ENCODE results near the gene VWF. TPM values are rescaled to one million over a fixed set of nuclear protein-coding genes. Genes with fewer than 3 reads are reported as not detected.

Gene VWF
- total RNA-seq, 4 donors from 2014 or later: 78.8 to 118 (median 101) TPM

GRCh38 chr12:6090803-6091202, 33.7 kb downstream of the VWF start:
- H3K27ac ChIP-seq: peak overlapping the region in 3 of 4 donors; percentile 31 to 59 (median 41)
- no peak for DNase-seq
- no peaks in the 10 kb centered on the region for H3K27me3 ChIP-seq
- no peaks in the 10 kb centered on the region for H3K9me3 ChIP-seq
- peak; percentile 24 to 50 for ATAC-seq
- peaks cover 3 to 24% of the 10 kb centered on the region in 2 donors for H3K4me1 ChIP-seq
- in situ Hi-C loops (cut with MboI; ENCODE audit: low sequenced_read_pairs in 4 of 4): no loop called here
- H3K4me3 ChIP-seq: no peak overlapping the region
- TF ChIP-seq CTCF (IDR thresholded peaks at IDR 0.05 in 4 of 5, conservative IDR thresholded peaks at IDR 0.05 in 1 of 5) (no peak), POLR2A (IDR thresholded peaks at IDR 0.05) (no peak)
- intact Hi-C loops (cut with DNase I; ENCODE audit: low total_unique reads): no loop called here
- no peaks in the 10 kb centered on the region for H3K36me3 ChIP-seq

DNA sequence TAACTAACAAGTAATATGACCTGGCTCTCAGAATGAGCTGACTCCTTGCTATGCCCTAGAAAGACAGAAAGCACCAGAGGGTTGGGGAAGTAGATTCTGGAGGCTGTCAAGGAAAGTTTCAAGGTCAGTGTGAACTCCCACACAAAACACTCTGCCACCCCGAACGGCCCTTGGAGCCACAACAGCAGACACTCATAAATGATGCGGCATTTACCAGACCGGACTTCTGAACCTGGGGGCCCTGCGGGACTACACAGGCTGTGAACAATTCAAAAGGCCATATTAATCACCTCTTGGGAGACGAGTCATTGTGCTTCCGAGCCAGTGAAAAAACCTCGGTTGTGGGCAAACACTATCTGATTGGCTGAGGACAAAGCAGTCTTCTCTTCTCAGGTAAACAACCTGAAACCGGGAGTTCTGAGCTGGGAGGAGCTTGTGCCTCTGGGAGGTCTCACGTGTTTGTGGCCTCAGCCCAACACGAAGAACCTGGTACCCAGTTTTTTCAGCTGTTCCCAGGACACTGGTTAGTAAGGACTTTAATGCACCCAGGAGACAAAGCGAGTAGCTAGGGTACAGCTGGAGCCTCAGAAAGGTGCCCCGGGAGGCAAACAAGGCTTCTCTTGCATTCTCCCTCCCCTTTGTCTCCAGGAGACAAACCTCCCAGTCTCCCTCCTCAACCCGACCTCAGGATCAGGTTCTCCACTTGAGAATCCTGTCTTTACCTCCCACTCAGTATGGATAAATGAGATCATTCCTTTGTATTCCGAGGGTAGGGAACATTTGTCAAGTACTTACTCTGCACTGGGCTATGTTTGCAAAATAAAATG, 35.3 kb downstream of the VWF start:
- no peak for TF ChIP-seq CTCF (IDR thresholded peaks at IDR 0.05 in 4 of 5, conservative IDR thresholded peaks at IDR 0.05 in 1 of 5)
- no peak for TF ChIP-seq POLR2A (IDR thresholded peaks at IDR 0.05)
- Histone ChIP-seq H3K36me3 (no peaks in the 10 kb centered on the region), H3K9me3 (no peaks in the 10 kb centered on the region), H3K27me3 (no peaks in the 10 kb centered on the region), H3K4me1 (peaks cover 3 to 29% of the 10 kb centered on the region in 2 donors), H3K4me3 (no peak overlapping the region), H3K27ac (peak overlapping the region in 3 of 4 donors; percentile 41 to 58 (median 47))
- no peak for ATAC-seq
- in situ Hi-C loops (cut with MboI; ENCODE audit: low sequenced_read_pairs in 4 of 4): no loop called here
- intact Hi-C loops (cut with DNase I; ENCODE audit: low total_unique reads): no loop called here
- DNase-seq: no peak

DNA sequence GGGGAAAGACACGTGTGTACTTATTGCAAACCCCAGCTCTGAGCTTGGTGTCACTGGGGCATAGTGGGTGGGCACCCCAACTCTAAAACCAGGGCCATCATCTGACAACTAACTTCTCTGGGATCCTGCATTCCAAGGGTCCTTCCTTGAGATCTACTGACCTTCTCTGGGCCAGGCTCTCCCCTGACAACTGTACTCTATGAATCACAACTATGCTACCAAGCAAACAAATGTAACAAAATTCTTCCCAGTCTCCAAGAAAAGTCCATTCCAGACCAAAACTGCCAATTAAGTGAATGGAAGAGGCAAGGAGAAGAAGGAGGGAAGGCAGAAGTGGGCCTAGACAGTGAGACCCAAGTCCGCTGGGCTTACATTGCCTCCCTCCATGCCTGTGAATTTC, 38.2 kb downstream of the VWF start:
- peaks cover 0 to 15% of the 10 kb centered on the region in 2 donors for H3K4me1 ChIP-seq
- no peaks in the 10 kb centered on the region for H3K36me3 ChIP-seq
- ATAC-seq: no peak
- H3K9me3 ChIP-seq: no peaks in the 10 kb centered on the region
- no peaks in the 10 kb centered on the region for H3K27me3 ChIP-seq
- H3K27ac ChIP-seq: peak overlapping the region in 1 of 4 donors; percentile 13
- no peak for DNase-seq
- TF ChIP-seq POLR2A (IDR thresholded peaks at IDR 0.05): no peak
- TF ChIP-seq CTCF (IDR thresholded peaks at IDR 0.05 in 4 of 5, conservative IDR thresholded peaks at IDR 0.05 in 1 of 5): no peak
- intact Hi-C loops (cut with DNase I; ENCODE audit: low total_unique reads) (no loop called here), in situ Hi-C loops (cut with MboI; ENCODE audit: low sequenced_read_pairs in 4 of 4) (no loop called here)
- H3K4me3 ChIP-seq: no peak overlapping the region

DNA sequence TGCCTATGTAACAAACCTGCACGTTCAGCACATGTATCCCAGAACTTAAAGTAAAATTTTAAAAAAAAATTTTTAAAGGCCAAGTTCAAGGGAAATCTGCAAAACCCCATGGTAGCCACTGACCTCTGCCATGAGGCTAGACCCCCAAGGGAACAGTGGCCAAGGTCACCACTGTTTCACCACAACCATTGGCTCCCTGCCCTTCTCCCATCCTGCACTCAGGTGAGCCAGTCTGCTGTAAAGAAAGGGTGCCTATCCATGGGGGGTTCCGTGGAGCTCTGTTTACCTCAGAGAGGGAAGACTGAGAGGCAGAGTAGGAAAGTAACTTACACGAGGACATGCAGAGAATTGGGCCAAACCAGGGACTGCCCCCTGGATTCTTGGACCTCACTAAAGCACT, 38.6 kb downstream of the VWF start:
- H3K4me3 ChIP-seq: no peak overlapping the region
- no peaks in the 10 kb centered on the region for H3K27me3 ChIP-seq
- ATAC-seq: no peak
- no peak for TF ChIP-seq CTCF (IDR thresholded peaks at IDR 0.05 in 4 of 5, conservative IDR thresholded peaks at IDR 0.05 in 1 of 5)
- TF ChIP-seq POLR2A (IDR thresholded peaks at IDR 0.05): no peak
- intact Hi-C loops (cut with DNase I; ENCODE audit: low total_unique reads) (no loop called here), in situ Hi-C loops (cut with MboI; ENCODE audit: low sequenced_read_pairs in 4 of 4) (no loop called here)
- no peak for DNase-seq
- no peaks in the 10 kb centered on the region for H3K36me3 ChIP-seq
- no peak overlapping the region for H3K27ac ChIP-seq
- H3K4me1 ChIP-seq: peaks cover 0 to 15% of the 10 kb centered on the region in 2 donors
- H3K9me3 ChIP-seq: no peaks in the 10 kb centered on the region

Measured in gastrocnemius medialis (tissue), 4 donors.